AG08396 (cell line): ENCODE data around the gene CDKL4.
"Not testable (repeated sequence)": the region's sequence is repeated elsewhere in the genome, so short reads cannot be mapped to it uniquely, and the experiment has no call there.

ENCODE experiments used
- DNase-seq: peaks from one replicate; pipeline ENCODE4 v3.0.0; 2012; ENCODE audit warnings: low spot score, mixed read lengths

CDKL4 gene

DNA sequence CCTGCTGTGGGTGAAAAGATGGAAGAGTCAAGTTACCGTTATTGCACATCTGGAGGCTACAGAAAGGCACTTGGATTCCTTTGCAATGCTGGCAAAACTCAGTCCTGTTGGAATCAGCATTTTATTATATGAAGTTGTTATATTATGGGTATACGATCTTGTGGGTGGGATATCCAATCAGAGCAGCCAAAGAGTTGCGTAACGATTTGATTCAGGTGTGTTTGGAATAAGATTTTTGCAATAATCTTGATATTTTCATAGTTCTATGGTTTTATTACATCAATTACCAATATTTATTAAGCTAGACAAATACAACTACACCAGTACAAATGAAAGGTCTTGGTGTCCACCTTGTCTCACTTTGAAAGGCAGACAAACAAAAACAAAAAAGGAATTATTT is 65.0 kb downstream of the CDKL4 start:
- DNase-seq: no peak

DNA sequence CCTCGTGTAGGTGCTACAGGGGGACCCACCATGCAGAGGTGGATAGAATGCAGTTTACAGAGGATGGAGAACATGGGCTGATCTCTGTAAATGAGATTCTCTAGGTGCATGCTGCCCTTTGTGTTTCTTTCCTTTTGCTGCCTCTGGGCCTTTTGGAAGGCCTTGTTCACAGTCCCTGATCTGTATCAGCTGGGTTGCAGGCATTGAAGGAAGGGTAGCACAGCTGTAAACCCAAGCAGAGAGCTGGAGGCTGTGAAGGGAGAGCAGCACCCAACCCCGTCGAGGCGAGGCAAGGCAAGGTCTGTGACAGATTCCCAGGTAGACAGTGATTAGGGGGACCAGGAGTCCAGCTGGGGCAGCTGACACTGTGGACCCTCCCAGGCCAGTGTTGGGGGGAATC is 66.8 kb downstream of the CDKL4 start:
- DNase-seq: no peak

DNA sequence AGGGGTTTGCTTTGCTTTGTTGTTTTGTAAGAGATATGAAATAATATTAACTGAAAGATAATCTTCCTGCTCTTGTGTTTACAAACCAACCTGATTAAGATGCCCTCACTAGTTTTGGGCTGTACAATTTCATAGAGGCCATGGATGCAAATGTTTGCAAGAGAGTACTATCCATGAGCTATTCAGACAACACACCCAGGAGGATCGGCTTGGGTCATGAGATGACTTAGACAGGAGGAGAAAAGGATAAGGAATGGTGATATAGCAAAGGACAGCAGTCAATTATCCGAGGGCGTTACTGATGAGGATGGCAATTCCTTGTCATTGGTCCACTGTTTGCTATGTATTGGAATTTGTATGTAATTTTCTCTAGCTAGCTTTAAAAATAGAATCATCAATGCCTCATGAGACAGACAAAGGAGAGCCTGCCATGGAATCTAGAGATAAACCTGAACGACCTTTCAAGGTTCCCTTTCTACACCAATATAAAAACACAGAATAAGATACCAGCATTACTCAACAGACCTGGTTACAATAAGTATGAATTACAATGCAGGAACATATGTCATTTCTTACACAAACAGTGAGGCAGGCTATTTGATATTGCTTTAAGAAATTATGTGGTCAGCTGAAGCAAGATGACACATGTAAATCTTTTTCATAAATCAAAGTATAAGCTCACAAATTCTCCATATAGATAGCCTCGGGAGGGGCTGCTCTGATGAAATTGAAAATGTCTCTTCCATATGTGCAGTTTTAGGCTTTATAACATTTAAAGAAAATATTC is 68.6 kb downstream of the CDKL4 start:
- no peak for DNase-seq

DNA sequence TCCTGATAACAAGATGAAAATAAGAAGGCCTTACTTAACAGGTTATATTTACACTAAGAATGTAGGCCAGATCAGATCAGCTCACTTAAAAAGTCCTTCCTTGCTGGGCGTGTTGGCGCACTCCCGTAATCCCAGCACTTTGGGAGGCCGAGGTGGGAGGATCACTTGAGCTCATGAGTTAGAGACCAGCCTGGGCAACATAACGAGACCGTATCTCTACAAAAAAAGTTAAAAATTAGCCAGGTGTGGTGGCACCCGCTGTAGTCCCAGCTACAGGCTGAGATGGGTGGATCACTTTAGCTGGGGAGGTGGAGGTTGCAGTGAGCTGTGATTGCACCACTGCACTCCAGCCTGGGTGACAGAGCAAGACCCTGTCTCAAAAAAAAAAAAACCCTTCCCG is 69.7 kb downstream of the CDKL4 start:
- DNase-seq: no peak

DNA sequence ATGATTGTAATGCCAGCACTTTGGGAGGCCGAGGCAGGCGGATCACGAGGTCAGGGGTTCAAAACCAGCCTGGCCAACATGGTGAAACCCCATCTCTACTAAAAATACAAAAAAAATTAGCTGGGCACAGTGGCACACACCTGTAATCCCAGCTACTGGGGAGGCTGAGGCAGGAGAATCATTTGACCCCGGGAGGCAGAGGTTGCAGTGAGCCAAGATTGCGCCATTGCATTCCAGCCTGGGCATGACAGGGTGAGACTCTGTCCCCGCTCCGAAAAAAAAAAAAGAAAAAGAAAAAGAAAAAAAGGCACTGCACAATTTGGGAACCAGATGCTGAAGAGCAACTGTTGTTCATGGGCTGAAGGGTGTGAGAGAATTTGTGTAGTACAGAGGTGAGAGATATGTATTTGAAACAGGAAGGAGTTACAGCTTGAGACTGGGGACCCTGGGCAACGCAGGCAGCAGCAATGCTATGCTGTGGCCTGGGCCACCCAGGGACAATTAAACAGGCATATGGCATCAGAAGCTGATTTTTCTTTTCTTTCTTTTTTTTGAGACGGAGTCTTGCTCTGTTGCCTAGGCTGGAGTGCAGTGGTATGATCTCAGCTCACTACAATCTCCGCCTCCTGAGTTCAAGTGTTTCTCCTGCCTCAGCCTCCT is 71.6 kb downstream of the CDKL4 start:
- DNase-seq: not testable (repeated sequence)

DNA sequence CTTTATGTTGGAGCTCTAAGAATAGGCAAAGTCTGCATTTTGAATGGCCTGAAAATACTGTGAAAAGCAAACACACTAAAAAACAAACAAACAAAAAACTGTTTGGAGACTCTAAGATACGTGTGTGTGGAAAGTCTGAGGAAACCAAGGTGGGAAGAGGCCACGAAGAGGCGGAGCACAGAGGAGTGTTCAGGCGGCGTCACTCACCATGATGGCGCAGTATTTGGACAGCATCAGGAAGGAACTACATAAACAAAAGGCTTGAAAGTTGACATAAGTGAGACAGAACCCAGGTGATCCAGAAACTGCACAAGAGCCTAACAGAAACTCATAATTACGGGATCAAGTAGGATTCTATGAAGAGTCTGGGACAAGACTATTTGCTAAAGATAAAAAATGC is 72.1 kb downstream of the CDKL4 start:
- no peak for DNase-seq

DNA sequence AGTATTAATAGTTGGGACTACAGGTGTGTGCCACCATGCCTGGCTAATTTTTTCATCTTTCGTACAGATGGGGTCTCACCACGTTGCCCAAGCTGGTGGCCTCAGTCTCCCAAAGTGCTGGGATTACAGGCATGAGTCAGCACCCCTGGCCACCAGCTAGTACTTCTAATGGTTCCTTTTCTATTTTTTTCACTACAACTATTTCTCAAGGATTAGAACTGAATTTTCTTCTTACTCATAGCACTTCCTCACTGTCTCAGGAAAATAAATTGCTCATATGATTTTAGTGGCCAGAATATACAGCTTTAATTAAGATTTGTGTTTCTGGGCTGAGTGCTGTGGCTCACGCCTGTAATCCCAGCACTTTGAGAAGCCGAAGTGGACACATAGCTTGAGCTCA is 79.7 kb downstream of the CDKL4 start:
- DNase-seq: no peak

DNA sequence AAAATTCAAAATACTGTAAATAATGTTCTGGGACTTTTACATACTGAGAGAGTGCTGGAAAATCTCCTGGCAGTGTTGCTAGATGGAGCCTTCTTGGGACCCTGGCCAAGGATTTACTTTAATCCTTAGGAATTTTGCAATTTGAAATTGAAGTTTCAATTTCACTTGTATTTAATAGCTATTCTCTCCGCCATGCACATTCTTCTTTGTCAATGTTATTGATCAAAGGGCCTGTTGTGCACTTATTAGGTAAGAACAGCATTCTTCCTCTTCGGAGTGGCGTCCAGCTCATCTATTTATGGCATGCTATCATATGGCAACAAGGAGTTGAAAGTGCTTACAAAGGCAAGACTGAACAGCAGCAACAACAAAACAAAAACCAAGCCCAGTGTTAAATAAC is 82.8 kb downstream of the CDKL4 start:
- no peak for DNase-seq

DNA sequence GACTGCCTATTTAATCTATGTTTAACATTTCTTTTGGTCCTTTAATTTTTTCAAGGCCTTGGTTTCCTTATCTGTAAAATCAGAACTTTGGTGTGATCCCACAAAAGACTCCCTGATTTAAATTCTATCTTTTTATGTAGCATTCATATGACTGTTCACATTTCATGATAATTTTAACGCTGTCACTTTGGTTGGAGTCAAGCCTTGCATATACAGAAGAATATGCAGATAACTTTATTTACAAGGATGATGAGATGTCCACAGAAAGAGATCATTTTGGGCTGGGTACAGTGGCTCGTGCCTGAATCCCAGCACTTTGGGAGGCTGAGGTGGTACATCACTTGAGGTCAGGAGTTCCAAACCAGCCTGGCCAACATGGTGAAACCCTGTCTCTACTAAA is 84.5 kb downstream of the CDKL4 start:
- DNase-seq: no peak

DNA sequence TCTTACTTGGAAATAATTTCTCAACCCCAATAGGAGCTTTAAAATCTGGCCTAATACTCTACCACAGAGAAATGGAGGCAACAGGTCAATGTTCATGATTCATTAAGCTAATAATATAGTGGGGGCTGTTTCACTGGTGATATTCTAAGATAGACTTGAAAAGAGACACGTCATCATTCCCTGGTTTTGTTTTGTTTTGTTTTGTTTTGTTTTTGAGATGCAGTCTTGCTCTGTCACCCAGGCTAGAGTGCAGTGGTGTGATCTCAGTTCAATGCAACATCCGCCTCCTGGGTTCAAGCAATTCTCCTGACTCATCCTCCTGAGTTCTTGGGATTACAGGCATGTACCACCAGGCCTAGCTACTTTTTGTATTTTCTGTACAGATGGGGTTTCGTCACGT is 85.4 kb downstream of the CDKL4 start:
- DNase-seq: no peak

DNA sequence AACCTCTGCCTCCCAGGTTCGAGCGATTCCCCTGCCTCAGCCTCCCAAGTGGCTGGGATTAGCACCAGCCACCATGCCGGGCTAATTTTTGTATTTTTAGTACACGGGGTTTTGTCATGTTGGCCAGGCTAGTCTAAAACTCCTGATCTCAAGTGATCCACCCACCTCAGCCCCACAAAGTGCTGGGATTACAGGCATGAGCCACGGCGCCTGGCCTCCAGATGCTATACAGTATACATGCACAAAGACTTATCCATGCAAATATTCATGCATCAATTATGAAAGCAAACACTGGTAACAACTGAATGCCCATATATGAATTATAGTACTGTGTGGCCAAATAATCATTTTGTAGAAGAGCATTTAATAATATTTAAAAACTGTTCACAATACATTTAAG is 86.9 kb downstream of the CDKL4 start:
- DNase-seq: no peak

DNA sequence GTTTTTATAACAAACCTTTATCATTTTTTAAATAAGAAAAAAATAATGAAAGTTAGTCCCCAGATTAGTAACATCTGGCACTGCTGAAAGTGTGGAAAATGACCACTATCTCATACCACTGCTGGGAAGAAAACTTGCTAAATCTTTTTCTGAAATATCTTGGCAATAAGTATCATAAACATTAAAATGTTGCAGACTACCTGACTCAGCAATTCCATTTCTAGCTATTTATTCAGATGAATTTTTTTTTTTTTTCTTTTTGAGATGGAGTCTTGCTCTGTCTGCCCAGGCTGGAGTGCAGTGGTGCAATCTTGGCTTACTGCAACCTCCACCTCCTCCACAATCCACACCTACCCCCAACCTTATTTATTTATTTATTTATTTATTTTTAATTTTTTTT is 87.7 kb downstream of the CDKL4 start:
- DNase-seq: no peak

DNA sequence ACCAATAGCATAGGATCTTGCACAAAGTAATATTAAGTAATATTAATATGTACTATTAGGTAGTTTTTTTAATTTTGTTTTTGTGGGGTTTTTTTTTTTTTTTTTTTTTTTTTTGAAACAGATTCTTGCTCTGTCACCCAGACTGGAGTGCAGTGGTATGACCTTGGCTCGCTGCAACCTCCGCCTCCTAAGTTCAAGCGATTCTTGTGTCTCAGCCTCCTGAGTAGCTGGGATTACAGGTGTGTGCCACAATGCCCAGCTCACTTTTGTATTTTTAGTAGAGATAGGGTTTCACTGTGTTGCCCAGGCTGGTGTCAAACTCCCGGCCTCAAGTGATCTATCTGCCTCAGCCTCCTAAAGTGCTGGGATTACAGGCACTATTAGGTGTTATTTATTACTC is 88.2 kb downstream of the CDKL4 start:
- not testable (repeated sequence) for DNase-seq

DNA sequence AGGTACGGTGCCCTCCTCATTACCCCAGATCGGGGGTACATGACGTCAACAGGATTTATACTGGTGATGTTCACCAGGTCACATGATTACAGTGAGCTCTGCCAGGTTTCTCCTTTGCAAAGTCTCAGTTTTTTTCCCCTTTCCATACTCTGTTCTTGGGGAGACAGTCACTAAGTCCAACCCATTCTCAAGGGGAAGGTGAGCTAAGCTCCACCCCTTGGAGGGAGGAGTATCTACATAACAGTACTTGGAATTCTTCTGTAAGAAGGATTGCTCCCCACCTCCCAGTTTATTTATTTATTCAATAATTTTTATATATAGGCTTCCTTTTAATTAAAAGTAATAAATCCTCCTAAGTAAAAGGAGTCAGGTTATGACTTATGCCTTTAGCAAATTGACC is 88.8 kb downstream of the CDKL4 start:
- DNase-seq: no peak

DNA sequence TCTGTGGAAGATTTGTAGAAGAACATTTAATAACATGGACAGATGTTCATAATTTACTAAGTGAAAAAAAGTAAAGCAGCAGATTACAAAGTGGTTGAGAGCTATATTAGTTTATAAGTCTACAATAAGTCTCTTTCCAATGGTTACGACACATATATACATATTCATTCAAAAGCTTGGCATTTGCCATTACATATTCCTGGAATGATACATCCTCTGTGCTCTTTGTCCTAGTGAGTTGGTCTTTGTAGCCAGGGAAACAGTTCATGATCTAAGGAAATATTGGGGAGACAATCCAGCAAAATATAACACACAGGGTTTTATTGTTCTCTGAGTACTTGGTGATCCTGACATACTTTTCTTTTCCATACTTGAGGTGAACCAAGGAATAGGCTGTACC is 90.5 kb downstream of the CDKL4 start:
- peak; percentile 7 for DNase-seq

DNA sequence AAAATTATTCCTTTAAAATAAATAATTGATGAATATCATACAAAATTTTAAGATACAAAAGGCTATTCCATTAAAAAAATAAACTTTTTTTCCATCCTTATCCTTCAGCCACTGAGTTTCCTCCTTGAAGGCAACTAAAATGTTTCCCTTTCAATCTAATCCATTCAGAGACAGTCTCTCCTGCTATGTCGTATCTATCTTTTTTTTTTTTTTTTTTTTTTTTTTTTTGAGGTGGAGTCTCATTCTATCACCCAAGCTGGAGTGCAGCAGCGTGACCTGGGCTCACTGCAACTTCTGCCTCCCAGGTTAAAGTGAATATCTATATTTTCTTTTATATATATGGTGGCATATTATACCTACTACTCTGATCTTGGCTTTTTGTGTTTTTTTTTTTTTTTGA is 91.3 kb downstream of the CDKL4 start:
- DNase-seq: no peak

DNA sequence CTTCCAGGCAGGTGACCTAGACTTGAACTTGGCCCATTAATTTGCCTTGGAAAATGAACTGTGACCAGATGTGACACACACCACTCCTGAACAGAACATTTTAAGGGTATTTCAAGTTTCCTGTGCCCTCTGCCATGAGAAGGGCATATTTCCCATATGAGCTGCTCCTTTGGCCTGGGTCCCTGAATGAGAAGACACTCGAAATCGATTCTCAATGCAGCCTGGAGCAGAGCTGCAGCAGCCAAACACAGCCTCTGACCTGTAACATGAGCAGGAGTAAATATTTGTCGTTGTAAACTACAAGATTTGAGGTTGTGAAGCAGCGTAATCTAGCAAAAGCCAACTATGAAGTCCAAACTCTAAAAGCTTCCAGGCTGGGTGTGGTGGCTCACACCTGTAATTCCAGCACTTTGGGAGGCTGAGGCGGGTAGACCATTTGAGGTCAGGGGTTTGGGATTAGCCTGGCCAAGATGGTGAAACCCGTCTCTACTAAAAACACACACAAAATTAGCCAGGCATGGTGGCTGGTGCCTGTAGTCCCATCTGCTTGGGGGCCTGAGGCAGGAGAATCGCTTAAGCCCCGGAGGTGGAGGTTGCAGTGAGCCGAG is 92.8 kb downstream of the CDKL4 start:
- no peak for DNase-seq

DNA sequence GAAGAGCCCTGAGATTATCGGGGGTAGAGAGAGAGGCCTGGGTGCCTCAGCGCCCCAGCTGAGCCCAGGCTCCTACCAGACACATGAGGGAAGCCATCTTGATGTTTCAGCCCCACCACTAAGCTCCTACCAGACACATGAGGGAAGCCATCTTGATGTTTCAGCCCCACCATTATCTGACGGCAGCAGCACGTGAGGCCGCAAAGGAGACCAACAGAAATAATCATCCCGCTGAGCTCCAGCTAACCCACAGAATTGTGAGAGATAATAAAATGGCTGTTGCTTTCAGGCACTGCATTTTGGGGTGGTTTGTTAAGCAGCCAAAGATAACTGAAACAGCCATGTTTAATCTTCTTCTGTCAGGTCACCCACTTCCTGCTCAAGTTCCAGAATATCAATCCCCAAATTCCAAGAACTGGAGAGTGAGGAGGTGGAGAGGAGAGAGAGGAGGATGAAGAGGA is 93.6 kb downstream of the CDKL4 start:
- DNase-seq: no peak

DNA sequence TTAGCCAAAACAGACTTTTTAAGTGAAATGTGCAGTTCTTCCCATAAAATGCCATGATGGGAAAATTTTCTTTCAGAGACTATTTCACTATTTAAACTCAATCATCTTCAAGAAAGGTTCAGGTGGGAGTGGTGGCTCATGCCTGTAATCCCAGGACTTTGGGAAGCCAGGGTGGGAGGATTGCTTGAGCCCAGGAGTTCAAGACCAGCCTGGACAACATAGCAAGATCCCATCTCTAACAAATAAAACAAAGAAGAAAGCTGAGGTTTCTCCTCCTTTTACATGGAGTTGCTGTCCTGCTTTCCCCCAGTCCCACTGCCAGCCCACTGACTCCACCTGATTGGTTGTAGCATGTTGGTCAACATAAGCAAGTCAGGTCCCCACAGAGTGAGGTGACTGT is 97.1 kb downstream of the CDKL4 start:
- no peak for DNase-seq

DNA sequence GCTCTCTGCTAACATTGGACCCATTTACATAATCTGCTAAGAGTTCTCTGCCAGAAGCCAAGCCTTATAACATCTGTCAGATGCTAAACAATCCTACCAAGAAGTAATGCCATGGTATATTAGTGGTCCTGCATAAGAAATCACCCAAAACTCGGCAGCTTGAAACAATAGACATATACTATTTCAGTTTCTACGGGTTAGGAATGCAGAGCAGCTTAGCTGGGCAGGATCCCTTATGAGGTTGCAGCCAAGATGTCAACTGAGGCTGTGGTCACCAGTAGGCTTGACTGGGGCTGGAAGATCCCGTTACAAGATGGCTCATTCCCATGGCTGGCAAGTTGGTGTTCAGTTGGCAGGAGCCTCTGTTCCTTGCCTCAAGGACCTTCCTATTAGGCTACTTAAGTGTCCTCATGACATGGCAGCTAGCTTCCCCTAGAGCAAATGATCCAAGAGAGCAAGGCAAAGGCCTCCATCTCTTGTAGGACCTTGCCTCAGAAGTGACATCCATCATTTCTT is 97.8 kb downstream of the CDKL4 start:
- no peak for DNase-seq

DNA sequence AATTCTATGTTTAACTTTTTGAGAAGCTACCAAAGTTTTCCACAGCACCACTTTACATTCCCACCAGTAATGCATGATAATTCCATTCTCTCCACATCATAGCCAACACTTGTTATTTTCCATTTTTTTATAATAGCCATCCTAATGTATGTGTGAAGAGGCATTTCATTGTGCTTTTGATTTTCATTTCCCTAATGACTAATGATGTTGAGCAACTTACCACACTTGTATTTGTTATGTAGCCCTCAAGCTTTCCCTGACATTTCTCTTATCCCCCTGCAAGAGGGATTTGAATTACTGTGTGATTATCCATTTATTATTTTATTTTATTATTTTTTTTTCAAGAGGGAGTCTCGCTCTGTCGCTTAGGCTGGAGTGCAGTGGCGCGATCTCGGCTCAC is 99.4 kb downstream of the CDKL4 start:
- DNase-seq: no peak

DNA sequence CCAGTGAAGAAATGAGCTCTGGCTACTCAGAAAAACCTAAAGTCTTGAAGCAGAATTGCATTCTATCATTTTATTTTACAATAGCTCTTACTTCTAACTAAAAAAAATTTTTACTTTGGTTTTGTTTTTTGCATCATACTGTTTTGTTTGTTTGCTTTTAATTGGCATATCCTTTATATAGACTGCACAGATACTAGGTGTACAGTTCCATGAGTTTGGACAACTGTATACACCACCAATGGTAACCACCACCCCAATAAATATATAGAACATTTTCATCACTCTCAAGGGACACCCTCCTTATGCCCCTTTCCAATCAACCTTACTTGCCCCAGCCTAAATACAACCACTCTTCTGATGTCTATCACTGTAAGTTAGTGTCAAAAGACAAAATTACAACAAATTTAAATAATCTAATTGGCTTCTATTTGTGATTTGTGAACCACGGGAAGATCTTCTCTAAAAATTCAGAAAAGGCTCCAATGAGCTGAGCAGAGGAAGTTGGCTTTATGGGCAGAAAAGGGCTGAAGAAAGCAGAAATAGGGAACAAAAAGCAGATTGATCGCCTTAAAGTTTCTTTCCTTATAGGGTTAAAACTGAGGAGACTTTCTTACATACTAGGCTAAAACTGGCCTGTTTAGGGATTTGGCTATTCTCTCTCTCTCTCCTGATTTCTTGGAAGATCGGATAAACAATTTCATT is 100.7 kb downstream of the CDKL4 start:
- DNase-seq: no peak
